WTC11 (cell line): ENCODE measurements around the gene PHKA2. TPM values are rescaled to one million over a fixed set of nuclear protein-coding genes. Genes with fewer than 3 reads are reported as not detected.

ENCODE experiments used
- AFF4 ChIP-seq: sonication (generic); formaldehyde crosslinking; IDR thresholded peaks from 2 replicates; pipeline ENCODE4 v1.8.1; 2023; ENCODE audit warnings: mild to moderate bottlenecking, missing genetic modification reagents, borderline replicate concordance
- CTCF ChIP-seq: fragments of 200-600 bp; IDR thresholded peaks from 2 replicates; pipeline ENCODE4 v1.8.0; 2022; ENCODE audit warnings: antibody characterized with exemption
- FOXK1 ChIP-seq: sonication (generic); formaldehyde crosslinking; IDR thresholded peaks from 2 replicates; pipeline ENCODE4 v1.8.0; 2022; ENCODE audit warnings: mild to moderate bottlenecking, moderate library complexity, missing genetic modification reagents
- JAZF1 ChIP-seq: fragments of 250-450 bp; sonication (Bioruptor Pico); IDR thresholded peaks from 2 replicates; pipeline ENCODE4 v1.9.0; 2021; ENCODE audit warnings: moderate library complexity, mild to moderate bottlenecking, inconsistent platforms
- KAT7 ChIP-seq: sonication (generic); formaldehyde crosslinking; IDR thresholded peaks from 2 replicates; pipeline ENCODE4 v1.8.1; 2023; ENCODE audit warnings: missing genetic modification reagents, mild to moderate bottlenecking, borderline replicate concordance
- MAX ChIP-seq: sonication (generic); formaldehyde crosslinking; IDR thresholded peaks from 2 replicates; pipeline ENCODE4 v1.8.0; 2022; ENCODE audit warnings: mild to moderate bottlenecking, missing genetic modification reagents
- MLX ChIP-seq: sonication (generic); formaldehyde crosslinking; IDR thresholded peaks from 2 replicates; pipeline ENCODE4 v1.8.1; 2023; ENCODE audit warnings: mild to moderate bottlenecking, missing genetic modification reagents, moderate library complexity
- NFYB ChIP-seq: sonication (generic); formaldehyde crosslinking; conservative IDR thresholded peaks from 2 replicates; pipeline ENCODE4 v1.8.0; 2022; ENCODE audit warnings: low read depth, missing genetic modification reagents
- PRRX2 ChIP-seq: fragments of 250-450 bp; sonication (Bioruptor Pico); IDR thresholded peaks from 2 replicates; pipeline ENCODE4 v1.8.0; 2021; ENCODE audit warnings: mild to moderate bottlenecking
- RELA ChIP-seq: sonication (generic); formaldehyde crosslinking; IDR thresholded peaks from 2 replicates; pipeline ENCODE4 v1.8.1; 2022; ENCODE audit warnings: missing genetic modification reagents, mild to moderate bottlenecking, borderline replicate concordance
- RORB ChIP-seq: fragments of 250-450 bp; sonication (Bioruptor Pico); IDR thresholded peaks from 2 replicates; pipeline ENCODE4 v1.9.0; 2021; ENCODE audit warnings: mild to moderate bottlenecking
- TEAD4 ChIP-seq: sonication (generic); formaldehyde crosslinking; IDR thresholded peaks from 2 replicates; pipeline ENCODE4 v1.8.0; 2022; ENCODE audit warnings: mild to moderate bottlenecking, missing genetic modification reagents
- ZNF532 ChIP-seq: fragments of 250-450 bp; sonication (Bioruptor Pico); IDR thresholded peaks from 2 replicates; pipeline ENCODE4 v1.9.0; 2021; ENCODE audit warnings: mild to moderate bottlenecking, borderline replicate concordance
- total RNA-seq: library from RNA; stranded (reverse); gene quantifications from 3 replicates; pipeline ENCODE4 v1.2.3, GENCODE V29; 2021
- TF ChIP-seq, protein P1 (sequence below): fragments of 250-450 bp; sonication (Bioruptor Pico); IDR thresholded peaks from 2 replicates; pipeline ENCODE4 v1.9.0; 2021; ENCODE audit warnings: mild to moderate bottlenecking
- TF ChIP-seq, protein P2 (sequence below): sonication (generic); formaldehyde crosslinking; IDR thresholded peaks from 2 replicates; pipeline ENCODE4 v1.8.0; 2023; ENCODE audit warnings: missing genetic modification reagents
- TF ChIP-seq, protein P3 (sequence below): sonication (generic); formaldehyde crosslinking; IDR thresholded peaks from 2 replicates; pipeline ENCODE4 v1.8.1; 2023; ENCODE audit warnings: mild to moderate bottlenecking, missing genetic modification reagents, moderate library complexity
- TF ChIP-seq, protein P4 (sequence below): sonication (generic); formaldehyde crosslinking; IDR thresholded peaks from 2 replicates; pipeline ENCODE4 v1.8.0; 2022; ENCODE audit warnings: mild to moderate bottlenecking, missing genetic modification reagents
- TF ChIP-seq, protein P5 (sequence below): sonication (generic); formaldehyde crosslinking; IDR thresholded peaks from 2 replicates; pipeline ENCODE4 v1.8.0; 2022; ENCODE audit warnings: mild to moderate bottlenecking, missing genetic modification reagents

The PHKA2 gene
- total RNA-seq, 1 experiment from 2014 or later: 23.8 TPM

GRCh38 chrX:18886344-18887161, 97.4 kb downstream of the PHKA2 start (continued):
- no peak for TF ChIP-seq ZNF532 (CRISPR knock-in tag)
- TF ChIP-seq, protein P1, sequence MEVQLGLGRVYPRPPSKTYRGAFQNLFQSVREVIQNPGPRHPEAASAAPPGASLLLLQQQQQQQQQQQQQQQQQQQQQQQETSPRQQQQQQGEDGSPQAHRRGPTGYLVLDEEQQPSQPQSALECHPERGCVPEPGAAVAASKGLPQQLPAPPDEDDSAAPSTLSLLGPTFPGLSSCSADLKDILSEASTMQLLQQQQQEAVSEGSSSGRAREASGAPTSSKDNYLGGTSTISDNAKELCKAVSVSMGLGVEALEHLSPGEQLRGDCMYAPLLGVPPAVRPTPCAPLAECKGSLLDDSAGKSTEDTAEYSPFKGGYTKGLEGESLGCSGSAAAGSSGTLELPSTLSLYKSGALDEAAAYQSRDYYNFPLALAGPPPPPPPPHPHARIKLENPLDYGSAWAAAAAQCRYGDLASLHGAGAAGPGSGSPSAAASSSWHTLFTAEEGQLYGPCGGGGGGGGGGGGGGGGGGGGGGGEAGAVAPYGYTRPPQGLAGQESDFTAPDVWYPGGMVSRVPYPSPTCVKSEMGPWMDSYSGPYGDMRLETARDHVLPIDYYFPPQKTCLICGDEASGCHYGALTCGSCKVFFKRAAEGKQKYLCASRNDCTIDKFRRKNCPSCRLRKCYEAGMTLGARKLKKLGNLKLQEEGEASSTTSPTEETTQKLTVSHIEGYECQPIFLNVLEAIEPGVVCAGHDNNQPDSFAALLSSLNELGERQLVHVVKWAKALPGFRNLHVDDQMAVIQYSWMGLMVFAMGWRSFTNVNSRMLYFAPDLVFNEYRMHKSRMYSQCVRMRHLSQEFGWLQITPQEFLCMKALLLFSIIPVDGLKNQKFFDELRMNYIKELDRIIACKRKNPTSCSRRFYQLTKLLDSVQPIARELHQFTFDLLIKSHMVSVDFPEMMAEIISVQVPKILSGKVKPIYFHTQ (CRISPR knock-in tag): no peak
- no peak for TF ChIP-seq FOXK1 (CRISPR knock-in tag)
- TF ChIP-seq RELA (CRISPR knock-in tag): no peak
- TF ChIP-seq, protein P2, sequence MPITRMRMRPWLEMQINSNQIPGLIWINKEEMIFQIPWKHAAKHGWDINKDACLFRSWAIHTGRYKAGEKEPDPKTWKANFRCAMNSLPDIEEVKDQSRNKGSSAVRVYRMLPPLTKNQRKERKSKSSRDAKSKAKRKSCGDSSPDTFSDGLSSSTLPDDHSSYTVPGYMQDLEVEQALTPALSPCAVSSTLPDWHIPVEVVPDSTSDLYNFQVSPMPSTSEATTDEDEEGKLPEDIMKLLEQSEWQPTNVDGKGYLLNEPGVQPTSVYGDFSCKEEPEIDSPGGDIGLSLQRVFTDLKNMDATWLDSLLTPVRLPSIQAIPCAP (CRISPR knock-in tag): no peak
- no peak for TF ChIP-seq TEAD4
- TF ChIP-seq NFYB: no peak
- TF ChIP-seq PRRX2: no peak
- TF ChIP-seq KAT7 (CRISPR knock-in tag): no peak
- no peak for TF ChIP-seq AFF4
- TF ChIP-seq, protein P3, sequence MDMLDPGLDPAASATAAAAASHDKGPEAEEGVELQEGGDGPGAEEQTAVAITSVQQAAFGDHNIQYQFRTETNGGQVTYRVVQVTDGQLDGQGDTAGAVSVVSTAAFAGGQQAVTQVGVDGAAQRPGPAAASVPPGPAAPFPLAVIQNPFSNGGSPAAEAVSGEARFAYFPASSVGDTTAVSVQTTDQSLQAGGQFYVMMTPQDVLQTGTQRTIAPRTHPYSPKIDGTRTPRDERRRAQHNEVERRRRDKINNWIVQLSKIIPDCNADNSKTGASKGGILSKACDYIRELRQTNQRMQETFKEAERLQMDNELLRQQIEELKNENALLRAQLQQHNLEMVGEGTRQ (CRISPR knock-in tag): peak; percentile 71
- TF ChIP-seq RORB (CRISPR knock-in tag): no peak
- TF ChIP-seq JAZF1: no peak
- TF ChIP-seq MAX (CRISPR knock-in tag): peak; percentile 39; the same call in 1 of the 2 replicates
- TF ChIP-seq, protein P4, sequence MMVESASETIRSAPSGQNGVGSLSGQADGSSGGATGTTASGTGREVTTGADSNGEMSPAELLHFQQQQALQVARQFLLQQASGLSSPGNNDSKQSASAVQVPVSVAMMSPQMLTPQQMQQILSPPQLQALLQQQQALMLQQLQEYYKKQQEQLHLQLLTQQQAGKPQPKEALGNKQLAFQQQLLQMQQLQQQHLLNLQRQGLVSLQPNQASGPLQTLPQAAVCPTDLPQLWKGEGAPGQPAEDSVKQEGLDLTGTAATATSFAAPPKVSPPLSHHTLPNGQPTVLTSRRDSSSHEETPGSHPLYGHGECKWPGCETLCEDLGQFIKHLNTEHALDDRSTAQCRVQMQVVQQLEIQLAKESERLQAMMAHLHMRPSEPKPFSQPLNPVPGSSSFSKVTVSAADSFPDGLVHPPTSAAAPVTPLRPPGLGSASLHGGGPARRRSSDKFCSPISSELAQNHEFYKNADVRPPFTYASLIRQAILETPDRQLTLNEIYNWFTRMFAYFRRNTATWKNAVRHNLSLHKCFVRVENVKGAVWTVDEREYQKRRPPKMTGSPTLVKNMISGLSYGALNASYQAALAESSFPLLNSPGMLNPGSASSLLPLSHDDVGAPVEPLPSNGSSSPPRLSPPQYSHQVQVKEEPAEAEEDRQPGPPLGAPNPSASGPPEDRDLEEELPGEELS (CRISPR knock-in tag): no peak
- TF ChIP-seq, protein P5, sequence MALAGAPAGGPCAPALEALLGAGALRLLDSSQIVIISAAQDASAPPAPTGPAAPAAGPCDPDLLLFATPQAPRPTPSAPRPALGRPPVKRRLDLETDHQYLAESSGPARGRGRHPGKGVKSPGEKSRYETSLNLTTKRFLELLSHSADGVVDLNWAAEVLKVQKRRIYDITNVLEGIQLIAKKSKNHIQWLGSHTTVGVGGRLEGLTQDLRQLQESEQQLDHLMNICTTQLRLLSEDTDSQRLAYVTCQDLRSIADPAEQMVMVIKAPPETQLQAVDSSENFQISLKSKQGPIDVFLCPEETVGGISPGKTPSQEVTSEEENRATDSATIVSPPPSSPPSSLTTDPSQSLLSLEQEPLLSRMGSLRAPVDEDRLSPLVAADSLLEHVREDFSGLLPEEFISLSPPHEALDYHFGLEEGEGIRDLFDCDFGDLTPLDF (CRISPR knock-in tag): no peak
- TF ChIP-seq CTCF: 0 out of 2 replicates have a peak, but pooled peaks have one; percentile 13
- no peak for TF ChIP-seq MLX (CRISPR knock-in tag)
